WTC11 (cell line): ENCODE measurements around the gene LRRC7.

Experiments
- ATF3 ChIP-seq: sonication (generic); formaldehyde crosslinking; conservative IDR thresholded peaks from 2 replicates; pipeline ENCODE4 v1.8.1; 2022; ENCODE audit warnings: mild to moderate bottlenecking, missing genetic modification reagents
- CTCF ChIP-seq: fragments of 200-600 bp; IDR thresholded peaks from 2 replicates; pipeline ENCODE4 v1.8.0; 2022; ENCODE audit warnings: antibody characterized with exemption
- E2F1 ChIP-seq: sonication (generic); formaldehyde crosslinking; IDR thresholded peaks from 2 replicates; pipeline ENCODE4 v1.8.0; 2022; ENCODE audit warnings: mild to moderate bottlenecking, missing genetic modification reagents
- TP53 ChIP-seq: sonication (generic); formaldehyde crosslinking; IDR thresholded peaks from 2 replicates; pipeline ENCODE4 v1.8.1; 2023; ENCODE audit warnings: mild to moderate bottlenecking, missing genetic modification reagents
- TF ChIP-seq, protein P1 (sequence below): sonication (generic); formaldehyde crosslinking; IDR thresholded peaks from 2 replicates; pipeline ENCODE4 v1.8.1; 2023; ENCODE audit warnings: mild to moderate bottlenecking, missing genetic modification reagents, borderline replicate concordance
- TF ChIP-seq, protein P2 (sequence below): sonication (generic); formaldehyde crosslinking; conservative IDR thresholded peaks from 2 replicates; pipeline ENCODE4 v1.8.1; 2023; ENCODE audit warnings: mild to moderate bottlenecking, low read depth, missing genetic modification reagents, moderate library complexity

- TF ChIP-seq CTCF (no peak), E2F1 (CRISPR knock-in tag) (no peak), TP53 (CRISPR knock-in tag) (no peak), ATF3 (CRISPR knock-in tag) (no peak)
- TF ChIP-seq, protein P1, sequence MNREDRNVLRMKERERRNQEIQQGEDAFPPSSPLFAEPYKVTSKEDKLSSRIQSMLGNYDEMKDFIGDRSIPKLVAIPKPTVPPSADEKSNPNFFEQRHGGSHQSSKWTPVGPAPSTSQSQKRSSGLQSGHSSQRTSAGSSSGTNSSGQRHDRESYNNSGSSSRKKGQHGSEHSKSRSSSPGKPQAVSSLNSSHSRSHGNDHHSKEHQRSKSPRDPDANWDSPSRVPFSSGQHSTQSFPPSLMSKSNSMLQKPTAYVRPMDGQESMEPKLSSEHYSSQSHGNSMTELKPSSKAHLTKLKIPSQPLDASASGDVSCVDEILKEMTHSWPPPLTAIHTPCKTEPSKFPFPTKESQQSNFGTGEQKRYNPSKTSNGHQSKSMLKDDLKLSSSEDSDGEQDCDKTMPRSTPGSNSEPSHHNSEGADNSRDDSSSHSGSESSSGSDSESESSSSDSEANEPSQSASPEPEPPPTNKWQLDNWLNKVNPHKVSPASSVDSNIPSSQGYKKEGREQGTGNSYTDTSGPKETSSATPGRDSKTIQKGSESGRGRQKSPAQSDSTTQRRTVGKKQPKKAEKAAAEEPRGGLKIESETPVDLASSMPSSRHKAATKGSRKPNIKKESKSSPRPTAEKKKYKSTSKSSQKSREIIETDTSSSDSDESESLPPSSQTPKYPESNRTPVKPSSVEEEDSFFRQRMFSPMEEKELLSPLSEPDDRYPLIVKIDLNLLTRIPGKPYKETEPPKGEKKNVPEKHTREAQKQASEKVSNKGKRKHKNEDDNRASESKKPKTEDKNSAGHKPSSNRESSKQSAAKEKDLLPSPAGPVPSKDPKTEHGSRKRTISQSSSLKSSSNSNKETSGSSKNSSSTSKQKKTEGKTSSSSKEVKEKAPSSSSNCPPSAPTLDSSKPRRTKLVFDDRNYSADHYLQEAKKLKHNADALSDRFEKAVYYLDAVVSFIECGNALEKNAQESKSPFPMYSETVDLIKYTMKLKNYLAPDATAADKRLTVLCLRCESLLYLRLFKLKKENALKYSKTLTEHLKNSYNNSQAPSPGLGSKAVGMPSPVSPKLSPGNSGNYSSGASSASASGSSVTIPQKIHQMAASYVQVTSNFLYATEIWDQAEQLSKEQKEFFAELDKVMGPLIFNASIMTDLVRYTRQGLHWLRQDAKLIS, result no peak
- TF ChIP-seq, protein P2, sequence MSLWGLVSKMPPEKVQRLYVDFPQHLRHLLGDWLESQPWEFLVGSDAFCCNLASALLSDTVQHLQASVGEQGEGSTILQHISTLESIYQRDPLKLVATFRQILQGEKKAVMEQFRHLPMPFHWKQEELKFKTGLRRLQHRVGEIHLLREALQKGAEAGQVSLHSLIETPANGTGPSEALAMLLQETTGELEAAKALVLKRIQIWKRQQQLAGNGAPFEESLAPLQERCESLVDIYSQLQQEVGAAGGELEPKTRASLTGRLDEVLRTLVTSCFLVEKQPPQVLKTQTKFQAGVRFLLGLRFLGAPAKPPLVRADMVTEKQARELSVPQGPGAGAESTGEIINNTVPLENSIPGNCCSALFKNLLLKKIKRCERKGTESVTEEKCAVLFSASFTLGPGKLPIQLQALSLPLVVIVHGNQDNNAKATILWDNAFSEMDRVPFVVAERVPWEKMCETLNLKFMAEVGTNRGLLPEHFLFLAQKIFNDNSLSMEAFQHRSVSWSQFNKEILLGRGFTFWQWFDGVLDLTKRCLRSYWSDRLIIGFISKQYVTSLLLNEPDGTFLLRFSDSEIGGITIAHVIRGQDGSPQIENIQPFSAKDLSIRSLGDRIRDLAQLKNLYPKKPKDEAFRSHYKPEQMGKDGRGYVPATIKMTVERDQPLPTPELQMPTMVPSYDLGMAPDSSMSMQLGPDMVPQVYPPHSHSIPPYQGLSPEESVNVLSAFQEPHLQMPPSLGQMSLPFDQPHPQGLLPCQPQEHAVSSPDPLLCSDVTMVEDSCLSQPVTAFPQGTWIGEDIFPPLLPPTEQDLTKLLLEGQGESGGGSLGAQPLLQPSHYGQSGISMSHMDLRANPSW (CRISPR knock-in tag), result no peak
Observed at GRCh38 chr1:70109241-70109640, 541.5 kb downstream of the LRRC7 start.
